Measurements from ENCODE around the gene FKBP3. TPM values are rescaled to one million over a fixed set of nuclear protein-coding genes. Genes with fewer than 3 reads are reported as not detected.

The FKBP3 gene
- polyA plus RNA-seq, 1 experiment, result 8.9 TPM

- Histone ChIP-seq H3K36me3 (ENCODE audit: control insufficient read depth, insufficient read depth, low read length) (peaks cover 6% of the 10 kb centered on the region), H3K27me3 (ENCODE audit: control insufficient read depth, insufficient read depth, low read length) (no peaks in the 10 kb centered on the region), H3K4me3 (ENCODE audit: low read depth, low read length) (no peak overlapping the region)
- CTCF ChIA-PET, result no interaction called here
- TF ChIP-seq, protein P1, sequence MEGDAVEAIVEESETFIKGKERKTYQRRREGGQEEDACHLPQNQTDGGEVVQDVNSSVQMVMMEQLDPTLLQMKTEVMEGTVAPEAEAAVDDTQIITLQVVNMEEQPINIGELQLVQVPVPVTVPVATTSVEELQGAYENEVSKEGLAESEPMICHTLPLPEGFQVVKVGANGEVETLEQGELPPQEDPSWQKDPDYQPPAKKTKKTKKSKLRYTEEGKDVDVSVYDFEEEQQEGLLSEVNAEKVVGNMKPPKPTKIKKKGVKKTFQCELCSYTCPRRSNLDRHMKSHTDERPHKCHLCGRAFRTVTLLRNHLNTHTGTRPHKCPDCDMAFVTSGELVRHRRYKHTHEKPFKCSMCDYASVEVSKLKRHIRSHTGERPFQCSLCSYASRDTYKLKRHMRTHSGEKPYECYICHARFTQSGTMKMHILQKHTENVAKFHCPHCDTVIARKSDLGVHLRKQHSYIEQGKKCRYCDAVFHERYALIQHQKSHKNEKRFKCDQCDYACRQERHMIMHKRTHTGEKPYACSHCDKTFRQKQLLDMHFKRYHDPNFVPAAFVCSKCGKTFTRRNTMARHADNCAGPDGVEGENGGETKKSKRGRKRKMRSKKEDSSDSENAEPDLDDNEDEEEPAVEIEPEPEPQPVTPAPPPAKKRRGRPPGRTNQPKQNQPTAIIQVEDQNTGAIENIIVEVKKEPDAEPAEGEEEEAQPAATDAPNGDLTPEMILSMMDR (IDR thresholded peaks at IDR 0.05; ENCODE audit: insufficient read depth, low read depth, low read length), result no peak
- POLR2A ChIA-PET, result interaction anchor here (0.6 kb wide), 1 partner anchor 9 kb away, joined by 9 read pairs; no protein-coding TSS in a partner anchor
- no peak for DNase-seq (ENCODE audit: low read depth)
Observed at GRCh38 chr14:45128963-45129629, 5.2 kb downstream of the FKBP3 start.

GRCh38 chr14:45125754-45126153 lies 8.5 kb downstream of the FKBP3 start:
- Histone ChIP-seq H3K4me3 (ENCODE audit: low read depth, low read length) (no peak overlapping the region), H3K27me3 (ENCODE audit: control insufficient read depth, insufficient read depth, low read length) (no peaks in the 10 kb centered on the region), H3K36me3 (ENCODE audit: control insufficient read depth, insufficient read depth, low read length) (peaks cover 8% of the 10 kb centered on the region)
- ChIA-PET CTCF (interaction anchor here (1.0 kb wide), 1 partner anchor 10 kb away, joined by 4 read pairs; no protein-coding TSS in a partner anchor), POLR2A (no interaction called here)
- TF ChIP-seq, protein P1 (IDR thresholded peaks at IDR 0.05; ENCODE audit: insufficient read depth, low read depth, low read length), result no peak
- no peak for DNase-seq (ENCODE audit: low read depth)

- no peak overlapping the region for H3K4me3 ChIP-seq (ENCODE audit: low read depth, low read length)
- CTCF ChIA-PET, result interaction anchor here (0.9 kb wide), 1 partner anchor 9 kb away, joined by 3 read pairs; no protein-coding TSS in a partner anchor
- TF ChIP-seq, protein P1 (IDR thresholded peaks at IDR 0.05; ENCODE audit: insufficient read depth, low read depth, low read length), result no peak
- peaks cover 9% of the 10 kb centered on the region for H3K36me3 ChIP-seq (ENCODE audit: control insufficient read depth, insufficient read depth, low read length)
- POLR2A ChIA-PET, result no interaction called here
- DNase-seq (ENCODE audit: low read depth), result no peak
- no peaks in the 10 kb centered on the region for H3K27me3 ChIP-seq (ENCODE audit: control insufficient read depth, insufficient read depth, low read length)
Observed at GRCh38 chr14:45123271-45123670, 11.0 kb downstream of the FKBP3 start.

DNA sequence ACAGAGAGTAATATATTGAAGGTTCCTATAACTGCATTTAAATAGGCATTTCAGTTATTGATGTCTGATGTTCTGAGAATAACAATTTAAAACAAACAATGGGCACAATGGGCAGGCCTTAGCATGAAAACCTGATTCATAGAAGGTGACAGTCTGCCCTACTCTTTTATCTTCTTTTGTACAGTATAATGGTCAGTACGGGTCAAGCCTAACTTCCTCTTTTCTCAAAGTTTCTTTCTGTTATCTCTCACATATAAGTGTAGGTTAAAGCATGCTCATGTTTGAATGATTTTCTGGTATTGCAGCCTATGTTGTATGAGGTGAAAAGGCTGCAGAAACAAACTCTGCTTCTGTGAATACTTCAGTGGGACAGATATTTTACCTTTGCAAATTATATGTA lies 14.2 kb downstream of the FKBP3 start:
- H3K4me3 ChIP-seq (ENCODE audit: low read depth, low read length), result no peak overlapping the region
- TF ChIP-seq, protein P1 (IDR thresholded peaks at IDR 0.05; ENCODE audit: insufficient read depth, low read depth, low read length), result no peak
- ChIA-PET POLR2A (interaction anchor here (0.7 kb wide), 1 partner anchor 9 kb away, joined by 9 read pairs; no protein-coding TSS in a partner anchor), CTCF (no interaction called here)
- no peaks in the 10 kb centered on the region for H3K27me3 ChIP-seq (ENCODE audit: control insufficient read depth, insufficient read depth, low read length)
- peaks cover 6% of the 10 kb centered on the region for H3K36me3 ChIP-seq (ENCODE audit: control insufficient read depth, insufficient read depth, low read length)
- DNase-seq (ENCODE audit: low read depth), result no peak

GRCh38 chr14:45118594-45118993 lies 15.7 kb downstream of the FKBP3 start:
- Histone ChIP-seq H3K36me3 (ENCODE audit: control insufficient read depth, insufficient read depth, low read length) (peaks cover 7% of the 10 kb centered on the region), H3K4me3 (ENCODE audit: low read depth, low read length) (no peak overlapping the region), H3K27me3 (ENCODE audit: control insufficient read depth, insufficient read depth, low read length) (no peaks in the 10 kb centered on the region)
- TF ChIP-seq, protein P1 (IDR thresholded peaks at IDR 0.05; ENCODE audit: insufficient read depth, low read depth, low read length), result no peak
- DNase-seq (ENCODE audit: low read depth), result no peak
- ChIA-PET POLR2A (no interaction called here), CTCF (no interaction called here)

All from BJ (cell line).